Fibroblast of pulmonary artery (primary cell): ENCODE data around the gene SPATA31C1.
"Not testable (repeated sequence)": the region's sequence is repeated elsewhere in the genome, so short reads cannot be mapped to it uniquely, and the experiment has no call there.

ENCODE experiments used
- DNase-seq: peaks from one replicate; pipeline ENCODE4 v3.0.0-alpha.2; 2010; ENCODE audit warnings: low read depth
- H3K4me3 ChIP-seq: replicated peaks from 2 replicates; pipeline ENCODE4 v1.5.1; 2011; ENCODE audit warnings: low read depth, mild to moderate bottlenecking, control low read depth, low read length, moderate library complexity
- TF ChIP-seq, protein P1 (sequence below): IDR thresholded peaks from 2 replicates; pipeline ENCODE4 v1.5.1; 2011; ENCODE audit warnings: mild to moderate bottlenecking, control low read depth, low read length, inconsistent platforms; ENCODE audit errors: missing control alignments

SPATA31C1 gene

DNA sequence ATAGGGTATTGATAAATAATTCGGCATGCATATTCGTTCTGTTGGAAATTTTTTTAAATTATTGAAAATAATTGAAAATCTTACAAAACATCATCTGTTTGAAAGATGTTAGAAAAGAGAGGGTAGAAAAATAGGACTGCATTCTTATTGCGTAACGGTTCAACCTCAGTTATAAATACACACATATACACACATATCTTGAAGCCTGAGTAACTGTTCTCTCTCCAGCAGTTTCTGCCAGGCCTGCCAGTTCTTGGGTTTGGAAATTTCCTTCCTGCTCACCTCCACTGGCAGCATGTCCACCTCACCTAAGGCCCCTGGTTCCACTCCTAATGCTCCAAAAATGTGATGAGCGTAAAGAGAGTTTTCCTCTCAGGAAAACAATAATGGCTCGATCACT is 26.0 kb upstream of the SPATA31C1 start:
- no peak overlapping the region for H3K4me3 ChIP-seq
- TF ChIP-seq, protein P1, sequence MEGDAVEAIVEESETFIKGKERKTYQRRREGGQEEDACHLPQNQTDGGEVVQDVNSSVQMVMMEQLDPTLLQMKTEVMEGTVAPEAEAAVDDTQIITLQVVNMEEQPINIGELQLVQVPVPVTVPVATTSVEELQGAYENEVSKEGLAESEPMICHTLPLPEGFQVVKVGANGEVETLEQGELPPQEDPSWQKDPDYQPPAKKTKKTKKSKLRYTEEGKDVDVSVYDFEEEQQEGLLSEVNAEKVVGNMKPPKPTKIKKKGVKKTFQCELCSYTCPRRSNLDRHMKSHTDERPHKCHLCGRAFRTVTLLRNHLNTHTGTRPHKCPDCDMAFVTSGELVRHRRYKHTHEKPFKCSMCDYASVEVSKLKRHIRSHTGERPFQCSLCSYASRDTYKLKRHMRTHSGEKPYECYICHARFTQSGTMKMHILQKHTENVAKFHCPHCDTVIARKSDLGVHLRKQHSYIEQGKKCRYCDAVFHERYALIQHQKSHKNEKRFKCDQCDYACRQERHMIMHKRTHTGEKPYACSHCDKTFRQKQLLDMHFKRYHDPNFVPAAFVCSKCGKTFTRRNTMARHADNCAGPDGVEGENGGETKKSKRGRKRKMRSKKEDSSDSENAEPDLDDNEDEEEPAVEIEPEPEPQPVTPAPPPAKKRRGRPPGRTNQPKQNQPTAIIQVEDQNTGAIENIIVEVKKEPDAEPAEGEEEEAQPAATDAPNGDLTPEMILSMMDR = no peak
- peak; percentile 13 for DNase-seq

GRCh38 chr9:87892956-87893355 is 24.8 kb upstream of the SPATA31C1 start:
- H3K4me3 ChIP-seq = no peak overlapping the region
- DNase-seq = no peak
- TF ChIP-seq, protein P1 = no peak

DNA sequence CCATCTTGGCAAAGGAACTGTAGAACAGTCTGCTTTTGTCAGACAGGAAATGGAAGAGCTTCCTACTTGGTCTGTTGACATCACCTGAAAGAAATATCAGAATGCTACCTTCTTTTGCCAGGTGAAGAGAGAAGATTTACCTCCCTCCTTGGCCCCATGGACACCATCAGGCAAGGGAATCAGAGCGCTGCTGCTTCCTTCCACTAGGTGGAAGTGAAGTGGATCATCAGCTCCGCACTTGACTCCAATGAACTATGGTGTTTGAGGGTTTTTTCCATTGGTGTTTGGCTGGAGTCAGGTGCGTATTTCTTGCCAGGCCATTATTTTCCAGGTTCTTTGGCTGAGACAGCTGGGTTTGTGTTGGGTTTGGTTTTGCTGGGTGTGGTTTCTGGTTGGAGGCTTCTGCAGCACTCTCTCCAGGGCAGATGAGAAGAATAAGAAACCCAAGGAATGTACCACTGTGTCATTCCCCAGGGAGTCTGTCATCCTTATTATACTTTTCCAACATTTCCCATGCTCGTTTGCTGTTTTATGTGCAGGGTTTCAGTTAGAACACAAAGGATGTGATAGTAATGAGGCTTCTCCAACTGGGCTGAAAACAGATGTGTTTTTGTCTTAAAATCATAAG is 22.6 kb upstream of the SPATA31C1 start:
- TF ChIP-seq, protein P1 = no peak
- no peak for DNase-seq
- no peak overlapping the region for H3K4me3 ChIP-seq

- no peak for DNase-seq
- TF ChIP-seq, protein P1 = no peak
These were observed 20.9 kb upstream of the SPATA31C1 start for GRCh38 chr9:87896891-87897290.

GRCh38 chr9:87898151-87898550 is 19.6 kb upstream of the SPATA31C1 start:
- TF ChIP-seq, protein P1 = no peak
- peak; percentile 44 for DNase-seq
- no peak overlapping the region for H3K4me3 ChIP-seq

More at GRCh38 chr9:87896891-87897290, 20.9 kb upstream of the SPATA31C1 start:
- H3K4me3 ChIP-seq = no peak overlapping the region

DNA sequence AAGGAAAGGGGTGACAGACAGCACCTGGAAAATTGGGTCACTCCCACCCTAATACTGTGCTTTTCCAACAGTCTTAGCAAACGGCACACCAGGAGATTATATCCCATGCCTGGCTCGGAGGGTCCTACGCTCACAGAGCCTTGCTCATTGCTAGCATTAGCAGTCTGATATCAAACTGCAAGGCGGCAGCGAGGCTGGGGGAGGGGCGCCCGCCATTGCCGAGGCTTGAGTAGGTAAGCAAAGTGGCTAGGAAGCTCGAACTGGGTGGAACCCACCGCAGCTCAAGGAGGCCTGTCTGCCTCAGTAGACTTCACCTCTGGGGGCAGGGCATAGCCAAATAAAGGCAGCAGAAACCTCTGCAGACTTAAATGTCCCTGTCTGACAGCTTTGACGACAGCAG is 15.4 kb upstream of the SPATA31C1 start:
- DNase-seq, H3K4me3 ChIP-seq: not testable (repeated sequence)

GRCh38 chr9:87909310-87910041 is 8.3 kb upstream of the SPATA31C1 start:
- DNase-seq = no peak
- TF ChIP-seq, protein P1 = no peak
- H3K4me3 ChIP-seq = no peak overlapping the region
